Testis (tissue), 3 donors: ENCODE results near the gene CTDSPL2. TPM values are rescaled to one million over a fixed set of nuclear protein-coding genes. Genes with fewer than 3 reads are reported as not detected.
"Not testable (repeated sequence)": the region's sequence is repeated elsewhere in the genome, so short reads cannot be mapped to it uniquely, and the experiment has no call there.

Experiments used
- DNase-seq: peaks from one replicate; pipeline ENCODE4 v3.0.0-alpha.2; 2019
- H3K27ac ChIP-seq, 2 donors: fragments of 200-600 bp; sonication (generic); one replicate each; pipeline ENCODE4 v1.5.1; 2019
- H3K27me3 ChIP-seq: fragments of 200-600 bp; sonication (generic); one replicate; pipeline ENCODE4 v1.5.1; 2019
- H3K36me3 ChIP-seq: fragments of 200-600 bp; sonication (generic); one replicate; pipeline ENCODE4 v1.5.1; 2017; ENCODE audit warnings: low read depth; ENCODE audit errors: missing control alignments
- H3K4me1 ChIP-seq: fragments of 200-600 bp; sonication (generic); one replicate; pipeline ENCODE4 v1.5.1; 2019
- H3K4me3 ChIP-seq, 2 donors: fragments of 200-600 bp; sonication (generic); one replicate each; pipeline ENCODE4 v1.5.1; 2017 to 2019
- H3K9me3 ChIP-seq: fragments of 200-600 bp; sonication (generic); one replicate; pipeline ENCODE4 v1.5.1; 2017
- POLR2A ChIP-seq: fragments of 450-650 bp; IDR thresholded peaks from one replicate; pipeline ENCODE4 v1.6.1; 2017; ENCODE audit warnings: antibody characterized with exemption, mild to moderate bottlenecking, moderate library complexity
- WGBS, 2 donors: methylation state at CpG; one replicate each; pipeline ENCODE4 v1.1.5; 2018; 5-methylcytosine and 5-hydroxymethylcytosine counted together
- intact Hi-C: fragments of 100-400 bp; cut with DNase I; formaldehyde crosslinking; loops from one replicate; pipeline ENCODE4 v1.15.1; 2023; ENCODE audit warnings: low total_unique reads
- polyA plus RNA-seq: library from polyadenylated mRNA; stranded (reverse); fragments of 350-450 nt; fragmentation: Illumina TruSeq; extraction: RNeasy Lipid Tissue Mini Kit (QIAGEN cat#74804); gene quantifications from one replicate; pipeline ENCODE4 v1.2.3, GENCODE V29; 2014; ENCODE audit warnings: low read depth, low replicate concordance; ENCODE audit not compliant: insufficient read depth
- total RNA-seq, 2 donors: library from RNA; depleted of rRNA; stranded (reverse); fragments of >200 nt; gene quantifications; one replicate each; pipeline ENCODE4 v1.2.3, GENCODE V29; 2016
- TF ChIP-seq, protein P1 (sequence below), 3 experiments: fragments of 450-650 bp in 2 of 3; fragments of 200-600 bp in 1 of 3; sonication (generic) in 1 of 3; IDR thresholded peaks; one replicate each; pipeline ENCODE4 v1.5.1; 2016 to 2019; ENCODE audit warnings: antibody characterized with exemption in 3 of 3, mild to moderate bottlenecking in 2 of 3, moderate library complexity in 1 of 3

Gene CTDSPL2
- total and polyA plus RNA-seq, 3 donors from 2014 or later, result 27.7 to 71.2 (median 68.9) TPM

GRCh38 chr15:44447772-44448376, 20.4 kb downstream of the CTDSPL2 start:
- no peaks in the 10 kb centered on the region for H3K4me1 ChIP-seq

GRCh38 chr15:44450172-44450571, 22.7 kb downstream of the CTDSPL2 start:
- Histone ChIP-seq H3K36me3 (no peaks in the 10 kb centered on the region), H3K27me3 (no peaks in the 10 kb centered on the region), H3K4me3 (no peak overlapping the region), H3K9me3 (no peaks in the 10 kb centered on the region), H3K4me1 (no peaks in the 10 kb centered on the region), H3K27ac (no peak overlapping the region)
- TF ChIP-seq POLR2A, result no peak
- TF ChIP-seq, protein P1, sequence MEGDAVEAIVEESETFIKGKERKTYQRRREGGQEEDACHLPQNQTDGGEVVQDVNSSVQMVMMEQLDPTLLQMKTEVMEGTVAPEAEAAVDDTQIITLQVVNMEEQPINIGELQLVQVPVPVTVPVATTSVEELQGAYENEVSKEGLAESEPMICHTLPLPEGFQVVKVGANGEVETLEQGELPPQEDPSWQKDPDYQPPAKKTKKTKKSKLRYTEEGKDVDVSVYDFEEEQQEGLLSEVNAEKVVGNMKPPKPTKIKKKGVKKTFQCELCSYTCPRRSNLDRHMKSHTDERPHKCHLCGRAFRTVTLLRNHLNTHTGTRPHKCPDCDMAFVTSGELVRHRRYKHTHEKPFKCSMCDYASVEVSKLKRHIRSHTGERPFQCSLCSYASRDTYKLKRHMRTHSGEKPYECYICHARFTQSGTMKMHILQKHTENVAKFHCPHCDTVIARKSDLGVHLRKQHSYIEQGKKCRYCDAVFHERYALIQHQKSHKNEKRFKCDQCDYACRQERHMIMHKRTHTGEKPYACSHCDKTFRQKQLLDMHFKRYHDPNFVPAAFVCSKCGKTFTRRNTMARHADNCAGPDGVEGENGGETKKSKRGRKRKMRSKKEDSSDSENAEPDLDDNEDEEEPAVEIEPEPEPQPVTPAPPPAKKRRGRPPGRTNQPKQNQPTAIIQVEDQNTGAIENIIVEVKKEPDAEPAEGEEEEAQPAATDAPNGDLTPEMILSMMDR (IDR thresholded peaks at IDR 0.05), result no peak
- WGBS, 2 donors, result 58 to 74% methylated on average over 1 of the region's 1 CpG
- intact Hi-C loops, result no loop called here
- no peak for DNase-seq

More at GRCh38 chr15:44447772-44448376, 20.4 kb downstream of the CTDSPL2 start:
- WGBS, 2 donors, result 97 to 100% methylated on average over 3 to 11 of the region's 11 CpGs
- TF ChIP-seq POLR2A, result no peak
- TF ChIP-seq, protein P1 (IDR thresholded peaks at IDR 0.05), result no peak
- intact Hi-C loops, result no loop called here
- H3K4me3 ChIP-seq, result no peak overlapping the region
- H3K27me3 ChIP-seq, result no peaks in the 10 kb centered on the region
- no peak for DNase-seq
- no peak overlapping the region for H3K27ac ChIP-seq
- H3K36me3 ChIP-seq, result no peaks in the 10 kb centered on the region
- H3K9me3 ChIP-seq, result no peaks in the 10 kb centered on the region

DNA sequence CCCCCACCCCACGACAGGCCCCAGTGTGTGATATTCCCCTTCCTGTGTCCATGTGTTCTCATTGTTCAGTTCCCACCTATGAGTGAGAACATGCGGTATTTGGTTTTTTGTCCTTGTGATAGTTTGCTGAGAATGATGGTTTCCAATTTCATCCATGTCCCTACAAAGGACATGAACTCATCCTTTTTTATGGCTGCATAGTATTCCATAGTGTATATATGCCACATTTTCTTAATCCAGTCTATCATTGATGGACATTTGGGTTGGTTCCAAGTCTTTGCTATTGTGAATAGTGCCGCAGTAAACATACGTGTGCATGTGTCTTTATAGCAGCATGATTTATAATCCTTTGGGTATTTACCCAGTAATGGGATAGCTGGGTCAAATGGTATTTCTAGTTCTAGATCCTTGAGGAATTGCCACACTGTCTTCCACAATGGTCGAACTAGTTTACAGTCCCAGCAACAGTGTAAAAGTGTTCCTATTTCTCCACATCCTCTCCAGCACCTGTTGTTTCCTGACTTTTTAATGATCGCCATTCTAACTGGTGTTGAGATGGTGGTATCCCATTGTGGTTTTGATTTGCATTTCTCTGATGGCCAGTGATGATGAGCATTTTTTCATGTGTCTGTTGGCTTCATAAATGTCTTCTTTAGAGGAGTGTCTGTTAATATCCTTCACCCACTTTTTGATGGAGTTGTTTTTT, 26.3 kb downstream of the CTDSPL2 start:
- DNase-seq, H3K9me3 ChIP-seq, H3K27me3 ChIP-seq, H3K4me1 ChIP-seq, H3K4me3 ChIP-seq, H3K36me3 ChIP-seq, intact Hi-C loops, H3K27ac ChIP-seq: not testable (repeated sequence)
- 88 to 97% methylated on average over 5 to 6 of the region's 6 CpGs for WGBS, 2 donors

- intact Hi-C loops, result no loop called here
- TF ChIP-seq POLR2A, result no peak
- DNase-seq, result no peak
- Histone ChIP-seq H3K4me3 (no peak overlapping the region), H3K27me3 (no peaks in the 10 kb centered on the region), H3K27ac (no peak overlapping the region), H3K4me1 (no peaks in the 10 kb centered on the region), H3K9me3 (no peaks in the 10 kb centered on the region), H3K36me3 (no peaks in the 10 kb centered on the region)
- WGBS, 2 donors, result 59 to 64% methylated on average over 4 of the region's 4 CpGs
Measured at GRCh38 chr15:44458429-44458828, 31.0 kb downstream of the CTDSPL2 start.

GRCh38 chr15:44468709-44469385, 41.4 kb downstream of the CTDSPL2 start:
- DNase-seq, result no peak
- Histone ChIP-seq H3K27ac (no peak overlapping the region), H3K4me1 (no peaks in the 10 kb centered on the region), H3K36me3 (no peaks in the 10 kb centered on the region), H3K27me3 (no peaks in the 10 kb centered on the region), H3K4me3 (no peak overlapping the region), H3K9me3 (no peaks in the 10 kb centered on the region)
- TF ChIP-seq, protein P1 (IDR thresholded peaks at IDR 0.05), result no peak
- no peak for TF ChIP-seq POLR2A
- intact Hi-C loops, result no loop called here
- 81% methylated on average over 3 of the region's 3 CpGs for WGBS, 2 donors
